ENCODE data around the gene FUT3. TPM values are rescaled to one million over a fixed set of nuclear protein-coding genes. Genes with fewer than 3 reads are reported as not detected.

The FUT3 gene
- polyA plus RNA-seq, 1 donor (not counting 4 experiments of a cell fraction or from before 2014, with no cell fraction given), result 2.9 TPM

DNA sequence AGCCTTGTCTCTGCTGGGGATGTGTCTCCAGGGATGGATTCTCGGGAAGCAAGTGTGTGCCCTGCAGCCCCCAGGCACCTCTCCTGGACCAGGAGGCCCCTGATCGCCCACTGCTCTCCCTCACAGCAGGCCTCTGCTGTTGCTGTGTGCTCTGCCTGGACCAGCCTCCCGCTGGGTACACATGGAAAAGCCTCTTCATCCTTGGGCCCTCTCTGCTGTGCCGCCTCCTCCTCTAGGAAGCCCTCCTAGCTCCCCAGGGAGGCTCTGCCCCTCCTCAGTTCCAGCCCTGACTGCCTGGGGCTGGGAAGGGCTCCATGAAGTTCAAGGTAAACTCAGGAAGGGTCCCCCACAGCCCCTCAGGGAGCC is 40.3 kb upstream of the FUT3 start:
- no peak for FAIRE-seq
- TF ChIP-seq EZH2 (IDR thresholded peaks at IDR 0.05; ENCODE audit: low read length) (no peak), CTCF (optimal IDR thresholded peaks at IDR 0.05 in 1 of 3, IDR thresholded peaks at IDR 0.05 in 1 of 3, conservative IDR thresholded peaks at IDR 0.05 in 1 of 3; ENCODE audit: extremely low read depth in 1 of 3, insufficient read depth in 2 of 3, low read length in 3 of 3) (no peak)
- Histone ChIP-seq H3K36me3 (ENCODE audit: control insufficient read depth in 2 of 2, extremely low read depth in 1 of 2, insufficient read depth in 2 of 2, low read length in 2 of 2) (peaks cover 5 to 14% of the 10 kb centered on the region in 2 experiments), H3K4me2 (ENCODE audit: control insufficient read depth, extremely low read depth, insufficient read depth, low read depth, low read length) (no peak overlapping the region), H3K27me3 (ENCODE audit: control insufficient read depth, extremely low read depth, insufficient read depth, low read length) (no peaks in the 10 kb centered on the region), H2AFZ (ENCODE audit: control insufficient read depth, low read length) (no peak overlapping the region), H3K9me3 (ENCODE audit: control insufficient read depth, low read depth, low read length) (no peaks in the 10 kb centered on the region), H3K4me3 (ENCODE audit: control insufficient read depth in 2 of 3, extremely low read depth in 1 of 3, insufficient read depth in 2 of 3, low read depth in 1 of 3, low read length in 3 of 3) (no peak overlapping the region), H3K27ac (ENCODE audit: control insufficient read depth, insufficient read depth, low read length) (no peak overlapping the region), H4K20me1 (ENCODE audit: control insufficient read depth, extremely low read depth, insufficient read depth, low read length) (no peaks in the 10 kb centered on the region), H3K9ac (ENCODE audit: control insufficient read depth, extremely low read depth, insufficient read depth, low read length) (no peak overlapping the region), H3K9me1 (ENCODE audit: control insufficient read depth, extremely low read depth, insufficient read depth, low read length) (no peaks in the 10 kb centered on the region), H3K79me2 (ENCODE audit: control insufficient read depth, insufficient read depth, low read length) (no peaks in the 10 kb centered on the region), H3K4me1 (ENCODE audit: control insufficient read depth, extremely low read depth, insufficient read depth, low read length) (peaks cover 18% of the 10 kb centered on the region)
- no peak for DNase-seq (ENCODE audit: low read depth, low spot score)
- dilution Hi-C loops (cut with MboI; ENCODE audit: extremely low pct_ligation_motif_present, low sequenced_read_pairs), result no loop called here

DNA sequence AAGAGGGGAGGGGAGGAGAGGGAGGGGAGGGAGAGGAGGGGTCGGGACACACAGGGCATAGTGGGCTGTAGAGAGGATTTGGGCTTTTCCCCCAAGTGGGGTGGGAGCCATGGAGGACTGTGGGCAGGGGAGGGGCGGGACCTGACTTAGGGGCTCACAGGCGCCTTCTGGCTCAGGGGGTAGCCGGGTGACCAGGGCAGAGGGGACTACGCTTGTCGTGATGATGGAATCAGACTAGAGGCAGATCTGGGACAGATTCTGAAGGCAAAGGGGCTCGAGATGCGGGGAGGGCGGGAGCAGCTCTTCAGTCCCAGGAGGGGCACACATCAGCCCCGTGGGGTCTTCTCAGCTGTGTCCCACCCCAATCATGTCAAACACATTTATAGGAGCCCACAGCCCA is 38.9 kb upstream of the FUT3 start:
- peaks cover 0 to 3% of the 10 kb centered on the region in 2 experiments for H3K36me3 ChIP-seq (ENCODE audit: control insufficient read depth in 2 of 2, extremely low read depth in 1 of 2, insufficient read depth in 2 of 2, low read length in 2 of 2)
- H3K4me3 ChIP-seq (ENCODE audit: control insufficient read depth in 2 of 3, extremely low read depth in 1 of 3, insufficient read depth in 2 of 3, low read depth in 1 of 3, low read length in 3 of 3), result no peak overlapping the region
- no peak overlapping the region for H3K27ac ChIP-seq (ENCODE audit: control insufficient read depth, insufficient read depth, low read length)
- no peaks in the 10 kb centered on the region for H3K9me3 ChIP-seq (ENCODE audit: control insufficient read depth, low read depth, low read length)
- H3K4me2 ChIP-seq (ENCODE audit: control insufficient read depth, extremely low read depth, insufficient read depth, low read depth, low read length), result no peak overlapping the region
- H4K20me1 ChIP-seq (ENCODE audit: control insufficient read depth, extremely low read depth, insufficient read depth, low read length), result no peaks in the 10 kb centered on the region
- H3K4me1 ChIP-seq (ENCODE audit: control insufficient read depth, extremely low read depth, insufficient read depth, low read length), result peaks cover 18% of the 10 kb centered on the region
- no peak overlapping the region for H2AFZ ChIP-seq (ENCODE audit: control insufficient read depth, low read length)
- no peaks in the 10 kb centered on the region for H3K79me2 ChIP-seq (ENCODE audit: control insufficient read depth, insufficient read depth, low read length)
- H3K27me3 ChIP-seq (ENCODE audit: control insufficient read depth, extremely low read depth, insufficient read depth, low read length), result no peaks in the 10 kb centered on the region
- no peaks in the 10 kb centered on the region for H3K9me1 ChIP-seq (ENCODE audit: control insufficient read depth, extremely low read depth, insufficient read depth, low read length)
- DNase-seq (ENCODE audit: low read depth, low spot score) (no peak), FAIRE-seq (no peak)
- TF ChIP-seq CTCF (optimal IDR thresholded peaks at IDR 0.05 in 1 of 3, IDR thresholded peaks at IDR 0.05 in 1 of 3, conservative IDR thresholded peaks at IDR 0.05 in 1 of 3; ENCODE audit: extremely low read depth in 1 of 3, insufficient read depth in 2 of 3, low read length in 3 of 3) (no peak), EZH2 (IDR thresholded peaks at IDR 0.05; ENCODE audit: low read length) (no peak)
- dilution Hi-C loops (cut with MboI; ENCODE audit: extremely low pct_ligation_motif_present, low sequenced_read_pairs), result no loop called here
- H3K9ac ChIP-seq (ENCODE audit: control insufficient read depth, extremely low read depth, insufficient read depth, low read length), result no peak overlapping the region

Data from keratinocyte (primary cell).